HG02763 (cell line): ENCODE data around the gene CLIP1.
"Not testable (repeated sequence)": the region's sequence is repeated elsewhere in the genome, so short reads cannot be mapped to it uniquely, and the experiment has no call there.

Experiments used
- ATAC-seq: cut with Tn5 transposase; IDR thresholded peaks from one replicate; pipeline ENCODE4 v1.9.1; 2021; ENCODE audit warnings: mild to moderate bottlenecking, moderate library complexity; ENCODE audit not compliant: unreplicated experiment

CLIP1 gene

GRCh38 chr12:122357536-122357935 is 64.9 kb downstream of the CLIP1 start:
- not testable (repeated sequence) for ATAC-seq

- not testable (repeated sequence) for ATAC-seq
Measured at GRCh38 chr12:122356991-122357390, 65.5 kb downstream of the CLIP1 start.

- ATAC-seq = no peak
Measured at GRCh38 chr12:122356192-122356635, 66.3 kb downstream of the CLIP1 start.

GRCh38 chr12:122355706-122356105 is 66.8 kb downstream of the CLIP1 start:
- ATAC-seq = no peak

GRCh38 chr12:122354958-122355641 is 67.4 kb downstream of the CLIP1 start:
- ATAC-seq = no peak

GRCh38 chr12:122352394-122352793 is 70.1 kb downstream of the CLIP1 start:
- no peak for ATAC-seq

- no peak for ATAC-seq
Measured at GRCh38 chr12:122350141-122350848, 72.2 kb downstream of the CLIP1 start.

- ATAC-seq = no peak
Measured at GRCh38 chr12:122349078-122349477, 73.4 kb downstream of the CLIP1 start.

GRCh38 chr12:122348505-122348904 is 74.0 kb downstream of the CLIP1 start:
- ATAC-seq = no peak

- ATAC-seq = no peak
Measured at GRCh38 chr12:122346054-122346453, 76.4 kb downstream of the CLIP1 start.

GRCh38 chr12:122345042-122345441 is 77.4 kb downstream of the CLIP1 start:
- no peak for ATAC-seq

GRCh38 chr12:122336015-122336946 is 86.2 kb downstream of the CLIP1 start:
- no peak for ATAC-seq

- no peak for ATAC-seq
Measured at GRCh38 chr12:122333142-122334087, 89.1 kb downstream of the CLIP1 start.

GRCh38 chr12:122327494-122328385 is 94.7 kb downstream of the CLIP1 start:
- ATAC-seq = no peak

GRCh38 chr12:122327014-122327413 is 95.5 kb downstream of the CLIP1 start:
- ATAC-seq = no peak

GRCh38 chr12:122326586-122326985 is 95.9 kb downstream of the CLIP1 start:
- no peak for ATAC-seq

- ATAC-seq = no peak
Measured at GRCh38 chr12:122323311-122324019, 99.0 kb downstream of the CLIP1 start.

- ATAC-seq = no peak
Measured at GRCh38 chr12:122322501-122322900, 100.0 kb downstream of the CLIP1 start.
